Stomach (tissue), 4 donors: ENCODE data around the gene ARHGAP15.

ENCODE experiments used
- POLR2A ChIP-seq, 4 donors: fragments of 450-650 bp; IDR thresholded peaks; one replicate each; pipeline ENCODE4 v1.6.1; 2016; ENCODE audit warnings: antibody characterized with exemption in 4 of 4, control low read depth in 2 of 4, mild to moderate bottlenecking in 1 of 4, moderate library complexity in 1 of 4
- TF ChIP-seq, protein P1 (sequence below), 7 experiments: fragments of 450-650 bp in 4 of 7; fragments of 200-600 bp in 3 of 7; sonication (generic) in 3 of 7; IDR thresholded peaks; one replicate each; pipeline ENCODE4 v1.5.1; 2016 to 2019; ENCODE audit warnings: antibody characterized with exemption in 7 of 7, control low read depth in 2 of 7, mild to moderate bottlenecking in 1 of 7

DNA sequence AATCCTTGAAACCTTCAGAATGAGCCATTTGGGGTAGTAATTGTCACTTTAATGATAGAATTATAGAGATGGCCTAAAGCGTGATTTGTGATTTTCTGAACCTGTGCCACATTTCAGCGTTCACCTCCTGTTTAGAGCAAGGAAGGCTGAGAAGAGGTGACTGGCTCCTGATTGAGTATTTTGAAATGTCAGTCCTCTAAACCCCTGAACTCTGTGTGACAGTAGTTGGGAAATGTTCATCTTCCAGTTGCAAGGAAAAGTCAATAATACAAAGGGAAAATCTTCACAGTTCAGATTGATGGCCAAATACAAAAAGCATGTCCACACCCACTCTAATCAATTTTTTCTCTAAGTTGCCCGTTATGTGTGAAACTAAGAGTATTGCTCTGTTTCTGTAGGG, 305.2 kb downstream of the ARHGAP15 start:
- TF ChIP-seq, protein P1, sequence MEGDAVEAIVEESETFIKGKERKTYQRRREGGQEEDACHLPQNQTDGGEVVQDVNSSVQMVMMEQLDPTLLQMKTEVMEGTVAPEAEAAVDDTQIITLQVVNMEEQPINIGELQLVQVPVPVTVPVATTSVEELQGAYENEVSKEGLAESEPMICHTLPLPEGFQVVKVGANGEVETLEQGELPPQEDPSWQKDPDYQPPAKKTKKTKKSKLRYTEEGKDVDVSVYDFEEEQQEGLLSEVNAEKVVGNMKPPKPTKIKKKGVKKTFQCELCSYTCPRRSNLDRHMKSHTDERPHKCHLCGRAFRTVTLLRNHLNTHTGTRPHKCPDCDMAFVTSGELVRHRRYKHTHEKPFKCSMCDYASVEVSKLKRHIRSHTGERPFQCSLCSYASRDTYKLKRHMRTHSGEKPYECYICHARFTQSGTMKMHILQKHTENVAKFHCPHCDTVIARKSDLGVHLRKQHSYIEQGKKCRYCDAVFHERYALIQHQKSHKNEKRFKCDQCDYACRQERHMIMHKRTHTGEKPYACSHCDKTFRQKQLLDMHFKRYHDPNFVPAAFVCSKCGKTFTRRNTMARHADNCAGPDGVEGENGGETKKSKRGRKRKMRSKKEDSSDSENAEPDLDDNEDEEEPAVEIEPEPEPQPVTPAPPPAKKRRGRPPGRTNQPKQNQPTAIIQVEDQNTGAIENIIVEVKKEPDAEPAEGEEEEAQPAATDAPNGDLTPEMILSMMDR (IDR thresholded peaks at IDR 0.05): no peak
- TF ChIP-seq POLR2A (IDR thresholded peaks at IDR 0.05): no peak
